Subcutaneous abdominal adipose tissue (tissue), 5 donors: ENCODE measurements around the gene GGACT.

Experiments
- H3K27ac ChIP-seq: one replicate; pipeline ENCODE4 v1.7.0; 2013; ENCODE audit warnings: low read depth, mild to moderate bottlenecking, inconsistent platforms, low read length, moderate library complexity
- H3K27me3 ChIP-seq, 5 donors: one replicate each; pipeline ENCODE4 v1.7.0; 2013; ENCODE audit warnings: low read length in 5 of 5, inconsistent platforms in 1 of 5; ENCODE audit not compliant: control insufficient read depth in 5 of 5, insufficient read depth in 4 of 5
- H3K36me3 ChIP-seq, 5 donors: one replicate each; pipeline ENCODE4 v1.7.0; 2013; ENCODE audit warnings: low read length in 5 of 5; ENCODE audit not compliant: control insufficient read depth in 5 of 5, insufficient read depth in 5 of 5
- H3K4me1 ChIP-seq, 5 donors: one replicate each; pipeline ENCODE4 v1.7.0; 2013; ENCODE audit warnings: low read length in 5 of 5, mild to moderate bottlenecking in 3 of 5, moderate library complexity in 1 of 5; ENCODE audit not compliant: control insufficient read depth in 5 of 5, insufficient read depth in 5 of 5
- H3K4me3 ChIP-seq, 5 donors: one replicate each; pipeline ENCODE4 v1.7.0; 2013; ENCODE audit warnings: low read length in 5 of 5, low read depth in 1 of 5
- H3K9ac ChIP-seq, 5 donors: one replicate each; pipeline ENCODE4 v1.7.0; 2013; ENCODE audit warnings: low read length in 5 of 5, mild to moderate bottlenecking in 4 of 5, moderate library complexity in 3 of 5
- H3K9me3 ChIP-seq, 5 donors: one replicate each; pipeline ENCODE4 v1.7.0; 2013; ENCODE audit warnings: low read length in 5 of 5; ENCODE audit not compliant: control insufficient read depth in 5 of 5
- donor health status: healthy.
- donor health status: healthy.
- donor health status: healthy.
- donor health status: healthy.
- donor health status: healthy.

Gene GGACT

DNA sequence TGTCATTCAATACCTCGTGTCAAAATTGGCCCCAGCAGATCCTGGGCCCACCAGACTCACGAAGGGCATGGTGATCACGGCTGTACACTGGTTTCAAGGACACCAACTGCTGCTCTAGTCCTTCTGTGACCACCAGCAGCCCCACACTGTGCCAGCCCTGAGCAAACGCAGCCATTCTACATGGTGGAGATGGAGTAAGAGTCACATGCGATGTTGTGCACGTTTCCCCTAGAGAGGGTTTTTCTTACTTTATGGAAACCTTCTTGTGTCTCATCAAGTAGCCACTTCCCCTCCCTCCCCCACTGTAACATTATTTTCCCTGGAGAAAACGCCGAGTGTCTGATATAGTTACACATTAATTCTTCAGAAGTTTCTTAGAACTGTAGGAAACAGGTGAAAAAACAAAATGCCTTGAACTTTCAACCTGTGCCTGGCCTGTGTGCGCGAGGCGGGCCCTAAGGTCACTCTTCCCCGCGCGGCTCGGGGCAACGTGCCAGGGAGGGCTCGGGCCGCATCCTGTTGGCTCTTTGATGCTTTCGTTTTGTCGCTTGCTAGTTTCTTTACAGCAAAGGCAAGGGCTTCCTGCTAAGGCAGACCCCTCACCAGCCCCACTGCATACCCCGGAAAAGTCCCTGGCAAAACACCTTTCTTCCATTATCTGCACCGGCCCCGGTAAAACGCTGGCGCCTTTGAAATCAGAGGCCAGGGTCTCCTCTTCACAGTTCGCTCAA, 44.6 kb downstream of the GGACT start:
- Histone ChIP-seq H3K27ac (no peak overlapping the region), H3K4me3 (peak overlapping the region in 3 of 5 donors; percentile 39 to 58 (median 51)), H3K9ac (peak overlapping the region in 1 of 5 donors; percentile 49)

DNA sequence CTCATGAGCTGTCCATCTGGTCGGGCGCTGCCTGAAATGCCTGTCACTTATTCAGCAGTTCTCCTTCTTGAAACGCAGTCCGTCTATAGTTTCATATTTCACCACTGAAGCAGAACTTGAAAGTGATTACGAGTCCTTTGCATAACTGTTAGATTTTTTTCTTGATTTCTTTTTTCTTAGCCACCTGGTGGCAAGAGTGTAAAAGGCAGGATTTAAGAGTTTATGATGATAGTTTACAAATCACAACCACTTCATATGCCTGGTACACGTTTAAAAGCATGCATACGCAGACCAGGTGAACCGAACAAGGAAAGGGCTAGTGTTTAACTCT, 45.8 kb downstream of the GGACT start:
- H3K4me1 ChIP-seq, result peaks cover 2 to 11% (median 6%) of the 10 kb centered on the region in 5 donors
- H3K9ac ChIP-seq, result no peak overlapping the region
- H3K36me3 ChIP-seq, result no peaks in the 10 kb centered on the region
- no peak overlapping the region for H3K27ac ChIP-seq
- H3K4me3 ChIP-seq, result no peak overlapping the region
- H3K27me3 ChIP-seq, result no peaks in the 10 kb centered on the region
- H3K9me3 ChIP-seq, result no peaks in the 10 kb centered on the region

More for the DNA sequence above, 44.6 kb downstream of the GGACT start:
- H3K27me3 ChIP-seq, result no peaks in the 10 kb centered on the region
- H3K9me3 ChIP-seq, result no peaks in the 10 kb centered on the region
- no peaks in the 10 kb centered on the region for H3K36me3 ChIP-seq
- peaks cover 2 to 11% (median 8%) of the 10 kb centered on the region in 5 donors for H3K4me1 ChIP-seq

DNA sequence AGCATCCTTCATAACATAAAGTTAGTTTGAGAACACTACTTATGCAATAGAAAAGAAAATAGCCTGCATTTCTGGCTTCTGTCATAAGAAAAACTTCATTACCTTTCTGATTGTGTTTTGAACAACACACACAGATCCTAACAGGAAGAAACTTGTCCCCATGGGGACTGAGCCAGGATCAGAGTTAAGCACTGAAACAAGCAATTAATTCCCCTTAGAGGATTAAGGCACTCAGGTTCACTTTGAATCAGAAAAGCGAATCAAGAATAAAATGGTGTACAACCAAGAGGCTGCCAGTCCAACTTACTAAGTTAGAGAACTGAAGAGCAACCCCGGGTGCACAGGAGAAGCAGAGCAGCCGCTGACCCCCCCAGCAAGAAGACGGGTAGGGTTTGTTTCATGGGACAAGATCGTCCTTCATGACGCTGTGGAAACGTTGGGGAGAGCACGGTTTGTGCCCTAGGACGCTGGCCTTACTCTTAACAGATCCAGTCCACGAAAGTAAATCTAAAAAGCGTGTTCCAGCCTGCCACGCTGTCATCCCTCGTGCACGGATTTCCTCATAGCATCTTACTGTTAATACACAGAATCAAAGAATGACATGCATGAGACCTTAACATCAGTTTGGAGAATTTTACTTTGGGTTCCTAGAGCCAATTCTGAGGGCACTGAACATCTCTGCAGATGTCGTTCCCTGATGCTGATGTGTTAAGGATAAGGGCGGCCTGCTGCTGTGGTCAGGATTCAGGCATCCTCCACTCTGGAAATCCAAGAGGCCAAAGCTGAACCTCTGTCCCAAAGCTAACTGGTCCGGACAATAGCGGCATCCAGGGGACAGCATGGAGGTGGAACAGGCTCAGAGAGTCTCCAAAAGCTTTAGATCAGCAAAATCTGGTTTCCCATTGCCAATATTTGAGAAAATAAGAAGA, 46.4 kb downstream of the GGACT start:
- H3K4me3 ChIP-seq, result no peak overlapping the region
- H3K36me3 ChIP-seq, result no peaks in the 10 kb centered on the region
- no peak overlapping the region for H3K27ac ChIP-seq
- peaks cover 0 to 11% (median 2%) of the 10 kb centered on the region in 5 donors for H3K4me1 ChIP-seq
- no peak overlapping the region for H3K9ac ChIP-seq
- no peaks in the 10 kb centered on the region for H3K9me3 ChIP-seq
- H3K27me3 ChIP-seq, result no peaks in the 10 kb centered on the region

DNA sequence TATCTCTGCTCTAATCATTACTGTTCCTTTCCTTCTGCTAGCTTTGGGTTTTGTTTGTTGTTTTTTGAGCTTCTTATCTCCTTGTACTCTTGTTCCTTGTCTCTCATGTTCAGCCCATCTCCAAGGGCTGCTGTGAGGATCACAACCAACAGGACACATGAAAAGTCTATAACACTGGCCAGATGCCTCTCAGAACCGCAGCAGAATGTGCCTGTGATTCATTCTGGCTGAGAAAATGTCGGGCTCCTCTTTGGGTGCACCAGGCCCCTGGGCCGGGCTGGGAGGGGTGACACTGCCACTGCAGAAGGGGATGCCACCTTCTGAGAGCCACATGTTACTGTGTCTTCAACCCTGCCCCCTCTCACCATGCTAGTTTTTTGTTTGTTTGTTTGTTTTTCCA, 48.0 kb downstream of the GGACT start:
- Histone ChIP-seq H3K4me1 (peaks cover 2 to 13% (median 5%) of the 10 kb centered on the region in 5 donors), H3K9me3 (no peaks in the 10 kb centered on the region), H3K9ac (no peak overlapping the region), H3K27ac (no peak overlapping the region), H3K36me3 (peaks cover 0 to 4% (median 0%) of the 10 kb centered on the region in 5 donors), H3K4me3 (no peak overlapping the region), H3K27me3 (no peaks in the 10 kb centered on the region)

DNA sequence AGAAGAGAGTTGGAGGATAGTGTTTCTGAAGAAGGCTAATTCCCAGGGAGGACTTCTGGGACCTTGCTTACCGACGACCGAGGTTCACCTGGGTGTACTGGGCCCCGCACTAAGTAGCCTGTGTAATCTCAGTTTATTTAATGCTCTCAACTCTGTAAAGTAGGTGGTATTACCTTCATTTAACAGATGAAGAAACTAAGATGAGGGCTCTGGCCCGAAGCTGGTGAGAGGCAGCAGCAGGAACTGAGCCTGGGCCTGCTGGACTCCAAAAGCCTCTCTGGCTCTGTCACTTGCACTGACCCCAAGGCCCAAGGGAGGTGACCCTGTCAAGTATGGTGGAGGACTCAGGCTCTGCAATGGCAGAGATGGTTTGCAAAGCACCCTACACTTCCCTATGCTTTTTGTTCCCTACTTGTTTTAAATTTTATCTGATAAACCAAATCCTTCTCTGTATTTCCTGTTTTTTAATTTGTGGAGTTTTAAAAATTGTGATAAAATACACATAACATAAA, 50.6 kb downstream of the GGACT start:
- peaks cover 2 to 11% (median 9%) of the 10 kb centered on the region in 5 donors for H3K4me1 ChIP-seq
- H3K4me3 ChIP-seq, result no peak overlapping the region
- H3K27ac ChIP-seq, result no peak overlapping the region
- H3K27me3 ChIP-seq, result no peaks in the 10 kb centered on the region
- no peaks in the 10 kb centered on the region for H3K9me3 ChIP-seq
- H3K9ac ChIP-seq, result no peak overlapping the region
- peaks cover 0 to 6% (median 4%) of the 10 kb centered on the region in 5 donors for H3K36me3 ChIP-seq

DNA sequence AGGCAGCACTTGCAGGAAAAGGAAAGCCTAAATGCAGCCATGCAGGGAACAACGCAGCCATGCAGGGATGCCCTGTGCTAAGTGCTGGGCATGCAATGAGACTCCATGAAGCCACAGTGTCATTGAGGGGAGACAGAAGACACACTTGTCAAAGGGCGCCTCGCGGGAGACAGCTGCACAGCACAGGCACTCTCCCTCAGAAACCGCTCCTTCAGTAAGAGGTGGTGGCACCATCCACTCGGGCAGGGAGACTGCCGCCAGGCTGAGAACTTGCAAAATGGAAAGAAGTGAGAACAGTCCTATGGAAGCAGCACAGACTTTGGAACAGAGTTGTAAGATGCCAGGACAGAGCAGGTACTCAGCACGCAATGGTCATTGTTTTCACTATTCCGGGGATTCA, 51.1 kb downstream of the GGACT start:
- Histone ChIP-seq H3K27me3 (no peaks in the 10 kb centered on the region), H3K4me1 (peaks cover 2 to 11% (median 9%) of the 10 kb centered on the region in 5 donors), H3K27ac (no peak overlapping the region), H3K9me3 (no peaks in the 10 kb centered on the region), H3K9ac (no peak overlapping the region), H3K4me3 (no peak overlapping the region), H3K36me3 (peaks cover 0 to 11% (median 5%) of the 10 kb centered on the region in 5 donors)

DNA sequence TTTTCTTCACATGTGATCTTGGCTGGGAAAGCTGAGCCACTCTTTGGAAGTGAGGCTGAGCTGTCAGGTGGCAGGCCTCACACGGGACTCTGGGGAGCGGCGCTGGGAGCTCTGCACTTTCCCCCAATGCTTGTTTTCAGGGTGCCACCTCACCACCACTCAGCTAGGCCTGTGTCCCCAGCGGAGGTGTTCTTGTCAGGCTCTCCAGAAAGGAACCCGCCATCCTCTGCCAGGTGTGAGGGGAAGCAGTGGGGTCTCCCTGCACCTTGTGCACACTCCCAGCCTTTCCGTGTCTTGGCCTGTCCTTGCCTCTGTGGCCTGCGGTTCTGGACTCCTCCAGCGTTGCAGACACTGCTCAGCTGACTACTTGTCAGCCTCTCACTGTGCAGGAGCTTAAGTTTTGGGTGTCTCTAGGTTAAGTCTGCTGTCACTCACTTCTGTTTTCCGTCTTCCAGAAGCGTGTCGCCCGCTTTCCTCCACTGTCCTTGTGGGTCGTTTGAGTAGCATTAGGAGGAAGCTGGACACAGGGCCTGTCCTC, 51.9 kb downstream of the GGACT start:
- no peak overlapping the region for H3K4me3 ChIP-seq
- peaks cover under 1 to 17% (median 11%) of the 10 kb centered on the region in 5 donors for H3K36me3 ChIP-seq
- H3K27ac ChIP-seq, result no peak overlapping the region
- no peak overlapping the region for H3K9ac ChIP-seq
- peaks cover 2 to 11% (median 9%) of the 10 kb centered on the region in 5 donors for H3K4me1 ChIP-seq
- H3K9me3 ChIP-seq, result no peaks in the 10 kb centered on the region
- H3K27me3 ChIP-seq, result no peaks in the 10 kb centered on the region

DNA sequence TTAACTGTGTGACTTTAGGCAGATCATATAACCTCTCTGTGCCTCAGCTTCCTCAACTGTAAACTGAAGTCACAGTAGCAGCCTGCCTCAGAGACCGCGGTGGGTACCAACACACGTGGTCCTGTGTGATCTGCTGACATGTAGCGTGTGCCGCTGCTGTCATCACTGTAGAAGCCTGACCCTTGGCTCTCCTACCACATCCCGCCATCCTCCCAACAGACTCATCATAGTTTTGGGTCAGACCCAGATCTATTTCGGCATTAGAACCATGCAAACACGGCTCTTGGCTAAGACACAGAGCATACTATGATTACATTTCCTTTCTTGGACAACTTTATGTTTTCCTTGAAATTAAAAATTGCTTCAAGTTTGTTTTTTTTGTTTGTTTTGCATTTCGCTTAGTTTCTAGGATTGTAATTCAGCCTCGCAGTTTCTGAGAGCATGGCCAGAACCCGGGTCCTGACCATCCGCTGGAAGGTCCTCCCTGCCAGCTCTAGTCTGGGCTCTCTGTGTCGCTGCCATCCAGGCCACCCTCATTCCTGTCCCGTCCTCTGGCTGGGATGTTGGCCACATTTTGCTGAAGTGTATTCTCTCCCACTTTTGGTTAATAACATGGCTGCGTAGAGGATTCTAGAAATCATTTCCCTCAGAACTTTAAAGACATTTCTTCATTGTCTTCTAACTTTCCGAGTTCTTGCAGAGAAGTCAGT, 53.0 kb downstream of the GGACT start:
- Histone ChIP-seq H3K4me1 (peaks cover 2 to 12% (median 9%) of the 10 kb centered on the region in 5 donors), H3K9ac (no peak overlapping the region), H3K36me3 (peaks cover 3 to 25% (median 13%) of the 10 kb centered on the region in 5 donors), H3K27me3 (no peaks in the 10 kb centered on the region), H3K4me3 (no peak overlapping the region), H3K9me3 (no peaks in the 10 kb centered on the region), H3K27ac (no peak overlapping the region)

DNA sequence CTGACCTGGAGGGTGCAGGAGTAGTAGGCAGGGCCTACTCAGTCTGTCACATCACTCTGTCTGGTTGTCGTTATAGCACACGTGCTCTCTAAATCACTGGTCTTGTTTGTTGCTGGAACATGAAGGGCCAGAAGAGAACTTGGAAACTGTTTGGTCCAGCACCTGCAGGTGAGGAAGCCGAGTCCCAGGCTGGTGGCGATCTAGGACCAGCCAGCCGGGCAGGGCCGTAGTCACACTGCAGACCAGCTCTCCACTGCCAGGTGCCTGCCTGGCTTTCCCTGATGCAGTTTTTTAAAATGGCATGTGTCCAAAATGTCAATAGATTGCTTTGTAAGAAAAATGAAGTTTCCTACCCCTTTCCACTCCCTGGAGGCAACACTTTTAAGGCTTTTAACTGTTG, 53.7 kb downstream of the GGACT start:
- no peak overlapping the region for H3K27ac ChIP-seq
- peaks cover 6 to 28% (median 13%) of the 10 kb centered on the region in 5 donors for H3K36me3 ChIP-seq
- no peaks in the 10 kb centered on the region for H3K27me3 ChIP-seq
- no peaks in the 10 kb centered on the region for H3K9me3 ChIP-seq
- H3K4me3 ChIP-seq, result no peak overlapping the region
- no peak overlapping the region for H3K9ac ChIP-seq
- H3K4me1 ChIP-seq, result peaks cover 2 to 15% (median 9%) of the 10 kb centered on the region in 5 donors
